Trophoblast cell (in vitro differentiated cells and primary cell): ENCODE results near the gene EPHA4.
A peak's percentile ranks its signal among the peaks of the same experiment; 100 is the strongest.

Experiments
- DNase-seq, 2 donors: peaks; one replicate each; pipeline ENCODE4 v3.0.0-alpha.2; 2016
- H2AFZ ChIP-seq: 2 replicates; pipeline ENCODE4 v1.6.1; 2013; ENCODE audit warnings: low read length, moderate library complexity, mild to moderate bottlenecking; ENCODE audit not compliant: insufficient read depth, poor library complexity
- H2AK5ac ChIP-seq: 2 replicates; pipeline ENCODE4 v1.6.1; 2013; ENCODE audit warnings: mild to moderate bottlenecking, low read length
- H2BK120ac ChIP-seq: 2 replicates; pipeline ENCODE4 v1.6.1; 2013; ENCODE audit warnings: low read length, mild to moderate bottlenecking, moderate library complexity; ENCODE audit not compliant: insufficient read depth, poor library complexity
- H2BK12ac ChIP-seq: 2 replicates; pipeline ENCODE4 v1.6.1; 2013; ENCODE audit warnings: mild to moderate bottlenecking, low read length, moderate library complexity
- H2BK5ac ChIP-seq: 2 replicates; pipeline ENCODE4 v1.6.1; 2013; ENCODE audit warnings: low read length, low read depth, moderate library complexity, mild to moderate bottlenecking; ENCODE audit not compliant: poor library complexity
- H3K14ac ChIP-seq: 2 replicates; pipeline ENCODE4 v1.6.1; 2013; ENCODE audit warnings: mild to moderate bottlenecking, low read length
- H3K18ac ChIP-seq: 2 replicates; pipeline ENCODE4 v1.6.1; 2013; ENCODE audit warnings: mild to moderate bottlenecking, low read length
- H3K23ac ChIP-seq: 2 replicates; pipeline ENCODE4 v1.6.1; 2013; ENCODE audit warnings: low read length
- H3K27ac ChIP-seq: 2 replicates; pipeline ENCODE4 v1.5.1; 2013; ENCODE audit warnings: low read depth, mild to moderate bottlenecking, inconsistent platforms, low read length, moderate library complexity
- H3K27me3 ChIP-seq: 2 replicates; pipeline ENCODE4 v1.6.1; 2013; ENCODE audit warnings: inconsistent platforms, mild to moderate bottlenecking, low read length, moderate library complexity; ENCODE audit not compliant: insufficient read depth
- H3K36me3 ChIP-seq, 2 experiments: 1 replicate in 1 of 2; 2 replicates in 1 of 2; pipeline ENCODE4 v1.6.1; 2013; ENCODE audit warnings: low read length in 2 of 2, mild to moderate bottlenecking in 2 of 2, moderate library complexity in 1 of 2; ENCODE audit not compliant: insufficient read depth in 2 of 2, control insufficient read depth in 1 of 2
- H3K4ac ChIP-seq: 2 replicates; pipeline ENCODE4 v1.6.1; 2013; ENCODE audit warnings: low read depth, mild to moderate bottlenecking, low read length, moderate library complexity
- H3K4me1 ChIP-seq, 2 experiments: 1 replicate in 1 of 2; 2 replicates in 1 of 2; pipeline ENCODE4 v1.6.1; 2013; ENCODE audit warnings: low read length in 2 of 2, mild to moderate bottlenecking in 2 of 2, moderate library complexity in 1 of 2; ENCODE audit not compliant: insufficient read depth in 2 of 2, control insufficient read depth in 1 of 2
- H3K4me2 ChIP-seq: 2 replicates; pipeline ENCODE4 v1.6.1; 2013; ENCODE audit warnings: inconsistent platforms, mild to moderate bottlenecking, low read length, moderate library complexity
- H3K4me3 ChIP-seq: 2 replicates; pipeline ENCODE4 v1.5.1; 2013; ENCODE audit warnings: mild to moderate bottlenecking, low read depth, low read length, inconsistent platforms
- H3K79me1 ChIP-seq: one replicate; pipeline ENCODE4 v1.6.1; 2013; ENCODE audit warnings: low read length
- H3K79me2 ChIP-seq: 2 replicates; pipeline ENCODE4 v1.6.1; 2013; ENCODE audit warnings: low read length, mild to moderate bottlenecking; ENCODE audit not compliant: control insufficient read depth, insufficient read depth, poor library complexity
- H3K9ac ChIP-seq: 2 replicates; pipeline ENCODE4 v1.6.1; 2013; ENCODE audit warnings: mild to moderate bottlenecking, low read length
- H3K9me3 ChIP-seq: 2 replicates; pipeline ENCODE4 v1.6.1; 2013; ENCODE audit warnings: low read depth, mild to moderate bottlenecking, control low read depth, inconsistent platforms, low read length; ENCODE audit not compliant: insufficient read depth
- H4K12ac ChIP-seq: 2 replicates; pipeline ENCODE4 v1.6.1; 2013; ENCODE audit warnings: low read depth, mild to moderate bottlenecking, low read length, moderate library complexity
- H4K8ac ChIP-seq: 2 replicates; pipeline ENCODE4 v1.6.1; 2013; ENCODE audit warnings: low read depth, mild to moderate bottlenecking, low read length, moderate library complexity
- H4K91ac ChIP-seq: one replicate; pipeline ENCODE4 v1.6.1; 2013; ENCODE audit warnings: low read depth, mild to moderate bottlenecking, low read length, moderate library complexity
- WGBS: extraction: QIAGEN DNeasy Blood & Tissue Kit; methylation state at CpG from one replicate; pipeline ENCODE4 v1.1.7; 2013; ENCODE audit warnings: missing lambda C conversion rate; ENCODE audit not compliant: insufficient read length, insufficient coverage; ENCODE audit errors: extremely low coverage; 5-methylcytosine and 5-hydroxymethylcytosine counted together

The EPHA4 gene

DNA sequence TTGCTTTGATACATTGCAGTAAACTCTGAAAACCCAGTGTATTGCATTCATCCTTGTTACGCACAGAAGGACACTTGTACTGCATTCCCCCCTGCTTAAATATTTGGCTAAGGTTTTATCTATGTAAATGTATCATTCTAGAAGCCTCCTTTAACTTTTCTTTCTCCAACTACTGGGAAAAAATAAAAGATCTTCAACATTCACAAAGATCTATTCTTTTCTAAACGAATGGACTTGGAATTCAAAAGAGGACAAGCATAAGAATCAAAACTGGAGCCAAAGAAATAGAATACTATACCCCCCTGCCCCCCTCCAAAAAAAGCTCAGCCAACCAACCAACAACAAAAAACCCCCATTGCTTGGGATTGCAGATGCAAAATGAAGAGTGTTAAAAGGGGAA, 136.9 kb downstream of the EPHA4 start:
- Histone ChIP-seq H3K9ac (no peak overlapping the region), H3K4me1 (no peaks in the 10 kb centered on the region)
- no CpG with 5 or more reads among the region's 2 CpGs for WGBS

DNA sequence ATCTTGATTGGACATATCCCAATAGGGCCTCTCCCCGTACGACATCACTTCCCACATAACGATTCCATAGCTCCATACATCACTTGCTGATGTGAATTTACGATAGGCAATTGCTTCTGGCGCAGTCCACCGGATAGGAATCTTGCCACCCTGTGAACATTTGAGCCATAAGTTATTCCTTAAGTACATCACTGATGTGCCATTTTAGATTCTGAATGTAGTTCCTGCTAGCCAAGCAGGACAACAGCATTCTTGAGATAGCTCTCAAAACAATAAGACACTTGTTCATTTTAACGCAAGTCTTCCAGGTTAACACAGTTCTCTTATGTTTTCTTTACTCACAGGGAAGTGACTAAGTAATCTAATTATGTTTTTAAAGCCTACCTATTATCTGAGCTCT, 138.0 kb downstream of the EPHA4 start:
- Histone ChIP-seq H3K79me2 (no peaks in the 10 kb centered on the region), H2BK12ac (no peak overlapping the region), H4K91ac (no peak overlapping the region), H2AK5ac (no peak overlapping the region), H3K9me3 (peaks cover 6% of the 10 kb centered on the region), H3K4me2 (no peak overlapping the region), H3K23ac (no peak overlapping the region), H3K9ac (no peak overlapping the region), H3K4me1 (no peaks in the 10 kb centered on the region), H2BK5ac (no peak overlapping the region), H4K12ac (no peak overlapping the region), H3K4me3 (no peak overlapping the region), H3K18ac (no peak overlapping the region), H3K14ac (no peak overlapping the region), H3K27ac (no peak overlapping the region), H2BK120ac (no peak overlapping the region), H3K36me3 (peaks cover 0 to 5% of the 10 kb centered on the region in 2 experiments), H3K27me3 (no peaks in the 10 kb centered on the region), H3K79me1 (no peaks in the 10 kb centered on the region), H4K8ac (no peak overlapping the region), H3K4ac (no peak overlapping the region), H2AFZ (no peak overlapping the region)
- no CpG with 5 or more reads among the region's 7 CpGs for WGBS
- DNase-seq, result no peak

More for the DNA sequence above, 136.9 kb downstream of the EPHA4 start:
- Histone ChIP-seq H3K27me3 (no peaks in the 10 kb centered on the region), H4K8ac (no peak overlapping the region), H2AK5ac (no peak overlapping the region), H2AFZ (no peak overlapping the region), H3K14ac (no peak overlapping the region), H3K9me3 (peaks cover 1% of the 10 kb centered on the region), H3K36me3 (peaks cover 0 to under 1% of the 10 kb centered on the region in 2 experiments), H3K27ac (no peak overlapping the region), H3K18ac (no peak overlapping the region), H4K12ac (no peak overlapping the region), H3K4me3 (no peak overlapping the region), H2BK12ac (no peak overlapping the region), H3K79me2 (no peaks in the 10 kb centered on the region), H2BK5ac (no peak overlapping the region), H3K79me1 (no peaks in the 10 kb centered on the region), H4K91ac (no peak overlapping the region), H3K23ac (no peak overlapping the region), H2BK120ac (no peak overlapping the region), H3K4me2 (no peak overlapping the region), H3K4ac (no peak overlapping the region)
- no peak for DNase-seq

DNA sequence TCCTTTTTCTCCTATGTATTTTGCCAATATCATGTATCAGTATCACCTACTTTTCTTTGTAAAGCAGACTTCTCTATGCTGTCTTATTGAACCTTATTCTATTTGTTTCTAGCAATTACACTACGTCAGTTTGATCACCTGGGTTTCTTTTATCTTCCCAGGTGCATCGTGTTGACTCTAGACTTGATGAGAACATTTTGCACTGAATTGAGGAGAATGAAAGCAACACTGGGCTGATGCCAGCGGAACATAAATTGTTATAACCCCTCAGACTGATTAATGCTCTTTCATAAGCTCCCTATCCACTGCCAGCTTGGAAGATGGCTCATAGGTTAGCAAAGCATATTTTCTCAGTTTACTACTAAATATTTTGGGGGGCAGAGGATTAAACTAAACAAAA, 140.6 kb downstream of the EPHA4 start:
- H2AFZ ChIP-seq, result no peak overlapping the region
- H2BK5ac ChIP-seq, result no peak overlapping the region
- H2AK5ac ChIP-seq, result no peak overlapping the region
- no peak overlapping the region for H3K4ac ChIP-seq
- no peak for DNase-seq
- no CpG with 5 or more reads among the region's 3 CpGs for WGBS
- H3K79me2 ChIP-seq, result no peaks in the 10 kb centered on the region
- no peaks in the 10 kb centered on the region for H3K79me1 ChIP-seq
- no peak overlapping the region for H3K18ac ChIP-seq
- no peak overlapping the region for H4K12ac ChIP-seq
- H2BK120ac ChIP-seq, result no peak overlapping the region
- no peak overlapping the region for H3K14ac ChIP-seq
- H3K4me1 ChIP-seq, result no peaks in the 10 kb centered on the region
- H4K91ac ChIP-seq, result no peak overlapping the region
- H3K36me3 ChIP-seq, result peaks cover 2 to 8% of the 10 kb centered on the region in 2 experiments
- H3K27ac ChIP-seq, result no peak overlapping the region
- H2BK12ac ChIP-seq, result no peak overlapping the region
- H3K9me3 ChIP-seq, result peaks cover 6% of the 10 kb centered on the region
- no peak overlapping the region for H3K4me3 ChIP-seq
- no peak overlapping the region for H4K8ac ChIP-seq
- no peak overlapping the region for H3K9ac ChIP-seq
- no peak overlapping the region for H3K23ac ChIP-seq
- no peak overlapping the region for H3K4me2 ChIP-seq
- H3K27me3 ChIP-seq, result no peaks in the 10 kb centered on the region

DNA sequence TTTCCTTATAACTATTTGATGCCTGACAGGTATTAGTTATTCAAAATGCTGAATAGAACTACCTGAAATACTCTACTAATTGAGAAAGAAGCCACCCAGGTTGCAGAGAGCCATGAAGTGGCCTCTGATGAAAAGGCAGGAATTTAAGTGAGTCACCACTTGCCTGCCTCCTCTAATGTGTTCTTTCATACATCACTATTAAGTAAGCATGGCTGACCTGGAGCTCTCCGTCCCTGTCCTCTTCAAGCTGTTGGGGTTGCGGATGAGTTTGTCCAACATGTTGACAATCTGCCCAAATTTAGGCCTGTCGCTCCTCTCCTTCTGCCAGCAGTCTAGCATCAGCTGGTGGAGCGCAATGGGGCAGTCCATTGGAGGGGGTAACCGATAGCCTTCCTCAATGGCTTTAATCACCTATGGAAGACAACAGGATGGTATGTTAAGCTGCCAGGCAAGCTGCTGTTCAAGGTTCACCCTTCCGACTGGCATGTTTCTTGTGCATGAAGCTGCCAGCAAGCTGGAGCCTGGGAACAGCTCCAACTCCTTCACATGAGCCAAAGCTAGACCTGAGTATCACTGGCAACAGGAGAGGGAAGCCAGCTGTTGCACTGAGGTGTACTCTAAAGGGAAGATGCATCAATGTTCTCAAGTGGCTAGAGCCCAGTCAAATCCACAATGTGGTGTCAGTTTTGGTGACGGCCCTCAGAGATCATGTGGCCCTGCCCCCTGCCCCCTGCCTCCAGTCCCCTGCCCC, 142.2 kb downstream of the EPHA4 start:
- Histone ChIP-seq H3K27me3 (no peaks in the 10 kb centered on the region), H2AFZ (no peak overlapping the region), H2BK120ac (no peak overlapping the region), H4K91ac (no peak overlapping the region), H3K4ac (no peak overlapping the region), H3K79me1 (no peaks in the 10 kb centered on the region), H3K4me1 (no peaks in the 10 kb centered on the region), H2AK5ac (no peak overlapping the region), H3K27ac (no peak overlapping the region), H4K12ac (no peak overlapping the region), H3K36me3 (peaks cover 2 to 10% of the 10 kb centered on the region in 2 experiments), H3K23ac (no peak overlapping the region), H3K9ac (no peak overlapping the region), H3K4me3 (no peak overlapping the region), H3K79me2 (no peaks in the 10 kb centered on the region), H2BK12ac (no peak overlapping the region), H3K14ac (no peak overlapping the region), H2BK5ac (no peak overlapping the region), H3K9me3 (peaks cover 6% of the 10 kb centered on the region), H4K8ac (no peak overlapping the region), H3K4me2 (no peak overlapping the region), H3K18ac (no peak overlapping the region)
- WGBS, result no CpG with 5 or more reads among the region's 7 CpGs
- peak in 1 of 2 donors; percentile 14 for DNase-seq
